ENCODE measurements around the gene GPX7. TPM values are rescaled to one million over a fixed set of nuclear protein-coding genes. Genes with fewer than 3 reads are reported as not detected.
A peak's percentile ranks its signal among the peaks of the same experiment; 100 is the strongest.

Gene GPX7
- total RNA-seq, 2 experiments from 2014 or later = 21.5 TPM

- ATAC-seq (peak; percentile 20), DNase-seq (peak; percentile 64)
- H3K36me3 Mint-ChIP-seq (ENCODE audit: low read depth) = peaks cover 13% of the 10 kb centered on the region
- no peaks in the 10 kb centered on the region for H3K9me3 Mint-ChIP-seq
- intact Hi-C loops (cut with micrococcal nuclease) = no loop called here
- peak overlapping the region; percentile 84 for H3K4me3 Mint-ChIP-seq
- ChIA-PET CTCF (no interaction called here), POLR2A (interaction anchor here (0.7 to 3.2 kb wide), 11 partner anchors 8 to 230 kb away, joined by 3 to 20 read pairs (median 8); partner anchors contain the start of genes ORC1, PRPF38A and TUT4)
- peak overlapping the region; percentile 95 for H3K27ac Mint-ChIP-seq
- TF ChIP-seq, protein P1, sequence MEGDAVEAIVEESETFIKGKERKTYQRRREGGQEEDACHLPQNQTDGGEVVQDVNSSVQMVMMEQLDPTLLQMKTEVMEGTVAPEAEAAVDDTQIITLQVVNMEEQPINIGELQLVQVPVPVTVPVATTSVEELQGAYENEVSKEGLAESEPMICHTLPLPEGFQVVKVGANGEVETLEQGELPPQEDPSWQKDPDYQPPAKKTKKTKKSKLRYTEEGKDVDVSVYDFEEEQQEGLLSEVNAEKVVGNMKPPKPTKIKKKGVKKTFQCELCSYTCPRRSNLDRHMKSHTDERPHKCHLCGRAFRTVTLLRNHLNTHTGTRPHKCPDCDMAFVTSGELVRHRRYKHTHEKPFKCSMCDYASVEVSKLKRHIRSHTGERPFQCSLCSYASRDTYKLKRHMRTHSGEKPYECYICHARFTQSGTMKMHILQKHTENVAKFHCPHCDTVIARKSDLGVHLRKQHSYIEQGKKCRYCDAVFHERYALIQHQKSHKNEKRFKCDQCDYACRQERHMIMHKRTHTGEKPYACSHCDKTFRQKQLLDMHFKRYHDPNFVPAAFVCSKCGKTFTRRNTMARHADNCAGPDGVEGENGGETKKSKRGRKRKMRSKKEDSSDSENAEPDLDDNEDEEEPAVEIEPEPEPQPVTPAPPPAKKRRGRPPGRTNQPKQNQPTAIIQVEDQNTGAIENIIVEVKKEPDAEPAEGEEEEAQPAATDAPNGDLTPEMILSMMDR (IDR thresholded peaks at IDR 0.05) = no peak
- no peaks in the 10 kb centered on the region for H3K27me3 Mint-ChIP-seq
- peaks cover 66% of the 10 kb centered on the region for H3K4me1 Mint-ChIP-seq (ENCODE audit: low read depth)
These were observed 31.9 kb downstream of the GPX7 start for GRCh38 chr1:52634111-52634510.

- Mint-ChIP-seq H3K27me3 (no peaks in the 10 kb centered on the region), H3K27ac (peak overlapping the region; percentile 95), H3K4me1 (ENCODE audit: low read depth) (peaks cover 68% of the 10 kb centered on the region), H3K36me3 (ENCODE audit: low read depth) (peaks cover 15% of the 10 kb centered on the region), H3K4me3 (peak overlapping the region; percentile 84), H3K9me3 (no peaks in the 10 kb centered on the region)
- ChIA-PET POLR2A (interaction anchor here (1.0 to 2.5 kb wide), 4 partner anchors 14 to 232 kb away, joined by 3 to 6 read pairs (median 4); no protein-coding TSS in a partner anchor), CTCF (interaction anchor here (0.9 to 1.3 kb wide), 3 partner anchors 10 to 85 kb away, joined by 3 to 6 read pairs (median 4); no protein-coding TSS in a partner anchor)
- TF ChIP-seq, protein P1 (IDR thresholded peaks at IDR 0.05) = no peak
- DNase-seq = no peak
- intact Hi-C loops (cut with micrococcal nuclease) = loop anchor here (5.0 kb wide), 1 partner anchor 83 kb away; the partner anchor contains the start of gene TUT4
- no peak for ATAC-seq
These were observed 33.3 kb downstream of the GPX7 start for GRCh38 chr1:52635321-52636089.

GRCh38 chr1:52636721-52637695 is 34.8 kb downstream of the GPX7 start:
- H3K9me3 Mint-ChIP-seq = no peaks in the 10 kb centered on the region
- H3K27ac Mint-ChIP-seq = peak overlapping the region; percentile 98
- peaks cover 70% of the 10 kb centered on the region for H3K4me1 Mint-ChIP-seq (ENCODE audit: low read depth)
- H3K27me3 Mint-ChIP-seq = no peaks in the 10 kb centered on the region
- ChIA-PET POLR2A (interaction anchor here (0.8 to 2.5 kb wide), 9 partner anchors 12 to 86 kb away, joined by 3 to 9 read pairs (median 4); partner anchors contain the start of gene TUT4), CTCF (interaction anchor here (1.9 kb wide), 1 partner anchor 11 kb away, joined by 5 read pairs; no protein-coding TSS in a partner anchor)
- H3K4me3 Mint-ChIP-seq = peak overlapping the region; percentile 64
- TF ChIP-seq, protein P1 (IDR thresholded peaks at IDR 0.05) = no peak
- peaks cover 19% of the 10 kb centered on the region for H3K36me3 Mint-ChIP-seq (ENCODE audit: low read depth)
- peak; percentile 59 for ATAC-seq
- intact Hi-C loops (cut with micrococcal nuclease) = loop anchor here (5.0 kb wide), 1 partner anchor 85 kb away; the partner anchor contains the start of gene TUT4
- peak; percentile 89 for DNase-seq

DNA sequence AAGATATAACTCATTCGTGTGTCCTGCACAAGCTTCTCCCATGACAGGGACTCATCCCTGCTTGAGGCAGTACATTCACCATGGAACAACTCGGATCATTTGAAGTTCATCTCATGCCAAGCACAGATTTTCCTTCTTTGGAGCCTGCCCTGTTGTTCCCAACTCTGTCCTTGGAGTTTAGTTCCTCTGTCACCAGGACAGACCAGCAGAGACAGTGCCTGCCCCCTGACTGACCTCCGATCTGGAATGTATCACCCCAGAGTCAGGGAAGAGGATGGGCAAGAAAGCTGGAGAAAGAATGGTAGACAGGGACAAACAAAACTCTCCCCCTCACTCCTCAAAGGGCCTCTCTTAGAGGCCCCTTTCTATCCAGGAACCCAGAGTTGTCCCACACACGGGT is 35.8 kb downstream of the GPX7 start:
- Mint-ChIP-seq H3K9me3 (no peaks in the 10 kb centered on the region), H3K27me3 (no peaks in the 10 kb centered on the region), H3K36me3 (ENCODE audit: low read depth) (peaks cover 19% of the 10 kb centered on the region), H3K4me3 (peak overlapping the region; percentile 64), H3K27ac (peak overlapping the region; percentile 98), H3K4me1 (ENCODE audit: low read depth) (peaks cover 70% of the 10 kb centered on the region)
- ATAC-seq = no peak
- TF ChIP-seq, protein P1 (IDR thresholded peaks at IDR 0.05) = no peak
- POLR2A ChIA-PET = interaction anchor here (0.8 to 1.8 kb wide), 9 partner anchors 12 to 206 kb away, joined by 3 to 9 read pairs (median 4); partner anchors contain the start of gene TUT4
- intact Hi-C loops (cut with micrococcal nuclease) = loop anchor here (5.0 kb wide), 1 partner anchor 86 kb away; the partner anchor contains the start of gene TUT4
- DNase-seq = no peak
- CTCF ChIA-PET = interaction anchor here (1.9 kb wide), 1 partner anchor 10 kb away, joined by 5 read pairs; no protein-coding TSS in a partner anchor
